ENCODE measurements around the gene SLC2A11. TPM values are rescaled to one million over a fixed set of nuclear protein-coding genes. Genes with fewer than 3 reads are reported as not detected.

Gene SLC2A11
- total RNA-seq, 1 experiment from 2014 or later: 18.9 TPM

- no peak overlapping the region for H3K4me3 Mint-ChIP-seq (ENCODE audit: low read depth, unreplicated experiment)
- intact Hi-C loops (cut with micrococcal nuclease; ENCODE audit: unreplicated experiment): no loop called here
- TF ChIP-seq CTCF (IDR thresholded peaks at IDR 0.05; ENCODE audit: unreplicated experiment): no peak
These were observed 34.5 kb downstream of the SLC2A11 start for GRCh38 chr22:23892130-23892529.

DNA sequence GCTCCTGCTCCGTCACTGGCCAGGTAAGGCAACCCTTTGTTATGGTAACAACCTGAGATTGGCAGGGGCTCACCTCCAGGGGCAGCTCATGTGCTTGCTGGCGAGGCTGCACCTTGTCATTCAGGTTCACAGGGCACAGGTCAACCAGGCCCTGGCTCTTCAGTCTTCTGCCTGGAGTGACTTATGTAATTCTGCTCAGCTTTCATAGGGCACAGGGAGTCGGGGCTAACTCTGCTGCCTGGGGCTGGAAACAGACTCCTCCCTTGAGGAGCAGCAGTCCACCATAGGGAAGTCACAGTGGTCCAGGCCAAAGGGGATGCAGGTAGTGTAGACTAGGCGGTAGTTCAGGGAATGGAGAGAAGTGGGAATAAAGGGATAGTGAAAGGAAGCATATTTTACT lies 35.0 kb downstream of the SLC2A11 start:
- no peaks in the 10 kb centered on the region for H3K27me3 Mint-ChIP-seq (ENCODE audit: unreplicated experiment)
- H3K4me3 Mint-ChIP-seq (ENCODE audit: low read depth, unreplicated experiment): peak overlapping the region; percentile 92
- peaks cover 68% of the 10 kb centered on the region for H3K36me3 Mint-ChIP-seq (ENCODE audit: insufficient read depth, unreplicated experiment)
- CTCF ChIA-PET: no interaction called here
- no peaks in the 10 kb centered on the region for H3K9me3 Mint-ChIP-seq (ENCODE audit: low read depth, unreplicated experiment)
- BruUV-seq (replicated peaks): no TSS peak
- DNase-seq: no peak
- TF ChIP-seq CTCF (IDR thresholded peaks at IDR 0.05; ENCODE audit: unreplicated experiment): no peak
- intact Hi-C loops (cut with micrococcal nuclease; ENCODE audit: unreplicated experiment): no loop called here
- H3K4me1 Mint-ChIP-seq (ENCODE audit: low read depth, unreplicated experiment): peaks cover 24% of the 10 kb centered on the region
- peak overlapping the region; percentile 98 for H3K27ac Mint-ChIP-seq (ENCODE audit: unreplicated experiment)

More at GRCh38 chr22:23892130-23892529, 34.5 kb downstream of the SLC2A11 start:
- DNase-seq: no peak
- CTCF ChIA-PET: no interaction called here
- Mint-ChIP-seq H3K4me1 (ENCODE audit: low read depth, unreplicated experiment) (peaks cover 19% of the 10 kb centered on the region), H3K27ac (ENCODE audit: unreplicated experiment) (no peak overlapping the region), H3K9me3 (ENCODE audit: low read depth, unreplicated experiment) (no peaks in the 10 kb centered on the region), H3K27me3 (ENCODE audit: unreplicated experiment) (no peaks in the 10 kb centered on the region), H3K36me3 (ENCODE audit: insufficient read depth, unreplicated experiment) (peaks cover 63% of the 10 kb centered on the region)
- BruUV-seq (replicated peaks): no TSS peak

GRCh38 chr22:23893121-23893944 lies 35.7 kb downstream of the SLC2A11 start:
- Mint-ChIP-seq H3K9me3 (ENCODE audit: low read depth, unreplicated experiment) (no peaks in the 10 kb centered on the region), H3K4me1 (ENCODE audit: low read depth, unreplicated experiment) (peaks cover 24% of the 10 kb centered on the region), H3K27me3 (ENCODE audit: unreplicated experiment) (no peaks in the 10 kb centered on the region), H3K27ac (ENCODE audit: unreplicated experiment) (peak overlapping the region; percentile 98), H3K4me3 (ENCODE audit: low read depth, unreplicated experiment) (peak overlapping the region; percentile 92), H3K36me3 (ENCODE audit: insufficient read depth, unreplicated experiment) (peaks cover 65% of the 10 kb centered on the region)
- TSS peak; percentile 55 for BruUV-seq (replicated peaks)
- no peak for DNase-seq
- no peak for TF ChIP-seq CTCF (IDR thresholded peaks at IDR 0.05; ENCODE audit: unreplicated experiment)
- CTCF ChIA-PET: interaction anchor here (1.0 to 1.8 kb wide), 5 partner anchors 13 to 170 kb away, joined by 3 to 8 read pairs (median 5); no protein-coding TSS in a partner anchor
- intact Hi-C loops (cut with micrococcal nuclease; ENCODE audit: unreplicated experiment): no loop called here

GRCh38 chr22:23893945-23894709 lies 36.5 kb downstream of the SLC2A11 start, which contains the start of gene MIF:
Gene MIF (plus strand): TSS chr22:23894383. CDS start chr22:23894475, 92 bp downstream.
- TF ChIP-seq CTCF (IDR thresholded peaks at IDR 0.05; ENCODE audit: unreplicated experiment): peak; percentile 82
- Mint-ChIP-seq H3K4me3 (ENCODE audit: low read depth, unreplicated experiment) (peak within 1 kb of the TSS; percentile 92), H3K27ac (ENCODE audit: unreplicated experiment) (peak within 1 kb of the TSS; percentile 98), H3K4me1 (ENCODE audit: low read depth, unreplicated experiment) (peaks cover 24% of the 10 kb centered on the region), H3K9me3 (ENCODE audit: low read depth, unreplicated experiment) (no peaks in the 10 kb centered on the region), H3K36me3 (ENCODE audit: insufficient read depth, unreplicated experiment) (peaks cover 65% of the 10 kb centered on the region), H3K27me3 (ENCODE audit: unreplicated experiment) (no peaks in the 10 kb centered on the region)
- intact Hi-C loops (cut with micrococcal nuclease; ENCODE audit: unreplicated experiment): no loop called here
- no TSS peak for BruUV-seq (replicated peaks)
- CTCF ChIA-PET: interaction anchor here (0.5 to 1.8 kb wide), 12 partner anchors 11 to 433 kb away, joined by 3 to 17 read pairs (median 4); partner anchors contain the start of gene SLC2A11
- peak; percentile 99 for DNase-seq

All from Calu3 (cell line).